ENCODE data around the gene ATP5PD.
"Not testable (repeated sequence)": the region's sequence is repeated elsewhere in the genome, so short reads cannot be mapped to it uniquely, and the experiment has no call there.

- TF ChIP-seq NRF1 (IDR thresholded peaks at IDR 0.05; ENCODE audit: low read depth, low read length); BACH1 (IDR thresholded peaks at IDR 0.05; ENCODE audit: low read length); RAD21 (IDR thresholded peaks at IDR 0.05 in 1 of 2, conservative IDR thresholded peaks at IDR 0.05 in 1 of 2; ENCODE audit: low read depth in 2 of 2, low read length in 2 of 2); CTCF (IDR thresholded peaks at IDR 0.05; ENCODE audit: control extremely low read depth in 1 of 3, insufficient read depth in 1 of 3, low read depth in 1 of 3, low read length in 3 of 3); POLR2A (IDR thresholded peaks at IDR 0.05; ENCODE audit: control extremely low read depth in 1 of 2, low read depth in 2 of 2, low read length in 2 of 2); POLR2AphosphoS5 (IDR thresholded peaks at IDR 0.05; ENCODE audit: low read depth, low read length); CREB1 (IDR thresholded peaks at IDR 0.05); MAX (IDR thresholded peaks at IDR 0.05); YY1 (IDR thresholded peaks at IDR 0.05; ENCODE audit: low read depth, low read length); TAF1 (IDR thresholded peaks at IDR 0.05; ENCODE audit: low read depth, low read length); MAFK (IDR thresholded peaks at IDR 0.05; ENCODE audit: low read depth, low read length); KDM1A (IDR thresholded peaks at IDR 0.05; ENCODE audit: borderline replicate concordance, low read length); JUND (IDR thresholded peaks at IDR 0.05; ENCODE audit: low read length); EZH2 (IDR thresholded peaks at IDR 0.05; ENCODE audit: low read depth, low read length, severe bottlenecking): not testable (repeated sequence)
Observed at GRCh38 chr17:75045946-75046406, 793 bp downstream of the ATP5PD start.
